ENCODE measurements around the gene C10orf67.

- TF ChIP-seq CTCF (IDR thresholded peaks at IDR 0.05; ENCODE audit: poor library complexity, severe bottlenecking) (no peak), SMC3 (conservative IDR thresholded peaks at IDR 0.05; ENCODE audit: poor library complexity) (no peak), POLR2AphosphoS5 (IDR thresholded peaks at IDR 0.05) (no peak), EZH2 (IDR thresholded peaks at IDR 0.05; ENCODE audit: borderline replicate concordance, insufficient read depth, low read length, poor library complexity, severe bottlenecking) (no peak)
Observed at GRCh38 chr10:23156447-23157150, 188.0 kb downstream of the C10orf67 start.
